Stomach smooth muscle (tissue), 2 donors: Measurements from ENCODE around the gene ADGRL3.
A peak's percentile ranks its signal among the peaks of the same experiment; 100 is the strongest.

Experiments used
- H3K27ac ChIP-seq: one replicate; pipeline ENCODE4 v1.7.0; 2013; ENCODE audit warnings: mild to moderate bottlenecking, low read length, inconsistent platforms
- H3K27me3 ChIP-seq, 2 donors: one replicate each; pipeline ENCODE4 v1.7.0; 2013; ENCODE audit warnings: low read length in 2 of 2; ENCODE audit not compliant: insufficient read depth in 2 of 2, control insufficient read depth in 1 of 2
- H3K36me3 ChIP-seq, 2 donors: one replicate each; pipeline ENCODE4 v1.7.0; 2013; ENCODE audit warnings: low read length in 2 of 2; ENCODE audit not compliant: control insufficient read depth in 2 of 2, insufficient read depth in 2 of 2
- H3K4me1 ChIP-seq: one replicate; pipeline ENCODE4 v1.7.0; 2013; ENCODE audit warnings: low read length; ENCODE audit not compliant: control insufficient read depth, insufficient read depth
- H3K4me3 ChIP-seq, 2 donors: one replicate each; pipeline ENCODE4 v1.7.0; 2013; ENCODE audit warnings: low read length in 2 of 2
- H3K9ac ChIP-seq, 2 donors: one replicate each; pipeline ENCODE4 v1.7.0; 2013; ENCODE audit warnings: low read length in 2 of 2, mild to moderate bottlenecking in 1 of 2
- H3K9me3 ChIP-seq, 2 donors: one replicate each; pipeline ENCODE4 v1.7.0; 2013; ENCODE audit warnings: low read length in 2 of 2; ENCODE audit not compliant: control insufficient read depth in 2 of 2
- donor health status: healthy.
- donor health status: Pancreatic carcinoma.

Gene ADGRL3

DNA sequence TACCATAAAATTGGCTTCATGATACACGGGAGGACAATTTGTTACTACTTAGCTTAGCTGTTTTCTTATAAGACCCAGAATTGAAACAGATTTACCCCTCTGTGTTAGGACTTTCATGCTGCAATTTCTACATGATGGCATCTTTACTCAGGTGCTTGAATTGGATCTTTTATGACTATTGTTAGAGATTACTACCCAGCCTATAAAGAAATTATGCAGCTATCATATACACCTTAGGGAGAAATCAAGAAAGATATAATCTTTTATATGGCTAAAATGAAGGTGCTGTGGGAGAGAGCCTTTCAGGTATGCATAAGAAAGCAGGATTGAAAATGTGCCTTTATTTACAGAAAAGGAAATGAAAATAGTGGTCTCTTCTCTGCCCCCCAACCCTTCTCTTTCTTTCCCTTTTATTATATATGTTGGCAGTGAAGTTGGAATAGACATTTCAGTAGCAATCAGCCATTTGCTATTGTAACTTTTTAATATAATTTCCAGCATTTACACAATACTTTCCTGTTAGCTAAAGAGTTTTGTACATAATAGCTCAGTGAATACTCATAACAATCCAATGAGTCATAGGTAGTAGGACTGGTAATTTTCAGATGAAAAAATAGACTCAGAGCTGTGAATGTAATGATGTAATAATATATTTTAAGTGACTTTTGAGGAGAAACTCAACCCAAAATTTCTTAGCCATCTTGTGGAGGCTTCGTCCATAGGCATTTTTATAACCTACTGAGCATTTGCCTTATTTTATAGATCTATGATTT lies 311.8 kb downstream of the ADGRL3 start:
- Histone ChIP-seq H3K9ac (no peak overlapping the region), H3K27ac (no peak overlapping the region), H3K27me3 (no peaks in the 10 kb centered on the region), H3K4me1 (no peaks in the 10 kb centered on the region), H3K4me3 (no peak overlapping the region), H3K9me3 (no peaks in the 10 kb centered on the region), H3K36me3 (no peaks in the 10 kb centered on the region)

- Histone ChIP-seq H3K27ac (no peak overlapping the region), H3K4me1 (no peaks in the 10 kb centered on the region), H3K9ac (no peak overlapping the region), H3K27me3 (no peaks in the 10 kb centered on the region), H3K4me3 (no peak overlapping the region), H3K9me3 (no peaks in the 10 kb centered on the region), H3K36me3 (no peaks in the 10 kb centered on the region)
These were observed 314.9 kb downstream of the ADGRL3 start for GRCh38 chr4:61514991-61515390.

- Histone ChIP-seq H3K4me3 (no peak overlapping the region), H3K9me3 (no peaks in the 10 kb centered on the region), H3K9ac (no peak overlapping the region), H3K27ac (no peak overlapping the region), H3K4me1 (no peaks in the 10 kb centered on the region), H3K36me3 (no peaks in the 10 kb centered on the region), H3K27me3 (no peaks in the 10 kb centered on the region)
These were observed 317.0 kb downstream of the ADGRL3 start for GRCh38 chr4:61517144-61517543.

- H3K27ac ChIP-seq = no peak overlapping the region
- H3K9me3 ChIP-seq = no peaks in the 10 kb centered on the region
- no peak overlapping the region for H3K9ac ChIP-seq
- H3K27me3 ChIP-seq = no peaks in the 10 kb centered on the region
- no peak overlapping the region for H3K4me3 ChIP-seq
- H3K36me3 ChIP-seq = no peaks in the 10 kb centered on the region
- H3K4me1 ChIP-seq = no peaks in the 10 kb centered on the region
These were observed 320.0 kb downstream of the ADGRL3 start for GRCh38 chr4:61520166-61520565.

DNA sequence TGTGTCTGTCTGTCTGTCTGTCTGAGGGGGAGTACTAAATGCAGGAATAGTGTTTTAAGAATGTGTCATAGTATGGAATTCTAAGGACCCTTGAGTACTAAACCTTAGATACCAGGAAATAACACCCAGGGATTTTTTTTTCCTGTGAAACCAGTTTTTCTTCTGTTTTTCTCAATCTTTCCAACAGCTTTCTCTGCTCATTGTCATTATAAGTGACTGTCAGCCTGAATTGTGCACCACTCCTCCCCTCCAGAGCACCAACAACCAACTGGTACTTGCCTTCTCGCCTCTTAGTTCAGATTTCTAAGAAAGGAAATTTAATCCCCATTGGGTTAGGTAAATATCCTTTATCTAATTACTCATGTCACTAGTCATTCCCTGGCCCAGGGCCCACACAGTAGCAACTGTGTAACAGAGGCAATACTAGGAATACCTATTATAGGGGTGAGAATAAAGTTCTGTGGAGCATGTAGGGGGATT lies 320.6 kb downstream of the ADGRL3 start:
- H3K36me3 ChIP-seq = no peaks in the 10 kb centered on the region
- H3K9me3 ChIP-seq = no peaks in the 10 kb centered on the region
- no peak overlapping the region for H3K4me3 ChIP-seq
- no peak overlapping the region for H3K9ac ChIP-seq
- no peak overlapping the region for H3K27ac ChIP-seq
- H3K27me3 ChIP-seq = no peaks in the 10 kb centered on the region
- no peaks in the 10 kb centered on the region for H3K4me1 ChIP-seq

DNA sequence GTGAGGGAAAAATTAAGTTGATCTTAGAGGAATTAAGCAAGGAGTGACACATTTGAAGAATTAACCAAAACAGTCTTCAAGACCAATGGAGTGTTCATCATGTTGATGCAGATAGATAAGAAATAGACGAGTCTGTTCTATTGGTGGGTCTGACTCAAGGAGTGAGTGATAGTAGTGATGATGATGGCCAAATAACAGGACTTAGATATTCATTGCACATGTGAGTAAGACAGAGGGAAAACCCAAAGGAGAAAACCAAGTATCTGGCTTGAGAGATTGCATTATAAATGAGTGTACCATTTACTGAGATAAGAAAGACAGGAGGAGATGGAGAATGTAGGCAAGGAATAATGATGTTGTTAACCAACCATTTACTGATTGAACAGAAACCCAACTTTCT lies 321.3 kb downstream of the ADGRL3 start:
- Histone ChIP-seq H3K36me3 (no peaks in the 10 kb centered on the region), H3K27me3 (no peaks in the 10 kb centered on the region), H3K9ac (no peak overlapping the region)

DNA sequence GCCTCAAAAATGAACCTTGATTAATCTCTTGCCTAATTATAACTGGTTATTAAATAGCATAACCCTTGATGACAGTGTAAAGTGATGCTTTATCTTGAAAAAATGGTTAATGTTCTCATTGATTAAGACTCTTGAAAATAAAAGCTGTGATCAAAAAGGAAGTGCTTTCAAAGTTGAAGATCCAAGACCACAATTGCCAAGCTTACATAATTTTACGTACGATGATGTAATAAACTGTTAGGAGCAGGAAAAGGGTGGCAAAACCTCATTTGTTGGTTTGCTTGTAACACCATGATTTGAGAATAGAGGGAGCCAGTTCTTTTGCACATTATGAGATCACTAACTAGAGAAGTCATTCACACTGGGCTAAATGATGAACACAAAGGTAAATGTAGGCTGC lies 322.2 kb downstream of the ADGRL3 start:
- Histone ChIP-seq H3K36me3 (no peaks in the 10 kb centered on the region), H3K4me3 (no peak overlapping the region), H3K27me3 (no peaks in the 10 kb centered on the region), H3K9me3 (no peaks in the 10 kb centered on the region), H3K9ac (no peak overlapping the region), H3K27ac (no peak overlapping the region), H3K4me1 (no peaks in the 10 kb centered on the region)

More for the DNA sequence above, 321.3 kb downstream of the ADGRL3 start:
- Histone ChIP-seq H3K4me3 (no peak overlapping the region), H3K27ac (no peak overlapping the region), H3K4me1 (no peaks in the 10 kb centered on the region), H3K9me3 (no peaks in the 10 kb centered on the region)

- Histone ChIP-seq H3K4me3 (no peak overlapping the region), H3K27ac (no peak overlapping the region), H3K27me3 (no peaks in the 10 kb centered on the region), H3K4me1 (no peaks in the 10 kb centered on the region), H3K9ac (no peak overlapping the region), H3K9me3 (no peaks in the 10 kb centered on the region), H3K36me3 (no peaks in the 10 kb centered on the region)
These were observed 327.8 kb downstream of the ADGRL3 start for GRCh38 chr4:61527888-61528287.

- no peaks in the 10 kb centered on the region for H3K36me3 ChIP-seq
- H3K9me3 ChIP-seq = no peaks in the 10 kb centered on the region
These were observed 328.5 kb downstream of the ADGRL3 start for GRCh38 chr4:61528595-61528994.

GRCh38 chr4:61531188-61531587 lies 331.1 kb downstream of the ADGRL3 start:
- Histone ChIP-seq H3K36me3 (no peaks in the 10 kb centered on the region), H3K9me3 (no peaks in the 10 kb centered on the region), H3K4me3 (no peak overlapping the region), H3K27me3 (no peaks in the 10 kb centered on the region), H3K4me1 (no peaks in the 10 kb centered on the region), H3K27ac (no peak overlapping the region), H3K9ac (no peak overlapping the region)

More at GRCh38 chr4:61528595-61528994, 328.5 kb downstream of the ADGRL3 start:
- H3K4me3 ChIP-seq = no peak overlapping the region
- no peak overlapping the region for H3K9ac ChIP-seq
- no peaks in the 10 kb centered on the region for H3K4me1 ChIP-seq
- no peaks in the 10 kb centered on the region for H3K27me3 ChIP-seq
- no peak overlapping the region for H3K27ac ChIP-seq

DNA sequence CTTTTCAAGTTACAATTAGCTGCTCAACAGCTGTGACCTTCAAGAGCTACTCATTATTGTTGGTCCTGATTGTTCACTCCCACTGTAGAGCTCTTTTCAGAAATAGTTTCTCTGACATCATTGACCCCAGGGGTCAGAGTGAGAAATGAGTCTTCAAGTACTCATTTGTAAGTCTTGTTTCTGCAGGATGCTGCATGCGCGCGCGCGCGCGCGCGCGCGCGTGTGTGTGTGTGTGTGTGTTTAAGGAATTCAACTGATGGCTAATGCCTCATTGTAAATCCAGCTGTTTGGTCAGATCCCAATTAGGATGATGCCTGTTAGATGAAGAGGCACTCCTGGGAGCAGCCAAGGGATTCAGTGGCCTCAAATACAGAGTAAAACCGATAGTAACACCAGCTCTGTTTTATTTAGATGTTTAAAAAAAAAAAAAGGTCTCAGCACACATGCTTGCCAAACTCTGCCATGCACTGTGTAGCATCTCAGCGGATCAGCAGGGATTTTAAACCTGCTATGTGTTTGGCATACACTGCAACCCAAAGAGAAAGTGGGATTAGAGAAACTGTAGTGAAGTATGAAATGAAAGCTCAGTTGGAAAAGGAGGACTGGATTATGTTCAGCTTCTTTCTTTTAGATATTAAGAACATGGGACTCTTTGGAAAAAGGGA lies 332.3 kb downstream of the ADGRL3 start:
- no peaks in the 10 kb centered on the region for H3K4me1 ChIP-seq
- H3K4me3 ChIP-seq = peak overlapping the region in 1 of 2 donors; percentile 30
- H3K9me3 ChIP-seq = no peaks in the 10 kb centered on the region
- no peaks in the 10 kb centered on the region for H3K27me3 ChIP-seq
- no peak overlapping the region for H3K9ac ChIP-seq
- no peak overlapping the region for H3K27ac ChIP-seq
- H3K36me3 ChIP-seq = no peaks in the 10 kb centered on the region
